WI38 (cell line): ENCODE results near the gene IREB2.

Source experiments
- H3K4me3 ChIP-seq: 2 replicates; pipeline ENCODE4 v1.5.1; 2011; ENCODE audit warnings: low read depth, mild to moderate bottlenecking, control low read depth, low read length
- TF ChIP-seq, protein P1 (sequence below): IDR thresholded peaks from 2 replicates; pipeline ENCODE4 v1.5.1; 2012; ENCODE audit warnings: low read depth, mild to moderate bottlenecking, control low read depth, low read length

The IREB2 gene

DNA sequence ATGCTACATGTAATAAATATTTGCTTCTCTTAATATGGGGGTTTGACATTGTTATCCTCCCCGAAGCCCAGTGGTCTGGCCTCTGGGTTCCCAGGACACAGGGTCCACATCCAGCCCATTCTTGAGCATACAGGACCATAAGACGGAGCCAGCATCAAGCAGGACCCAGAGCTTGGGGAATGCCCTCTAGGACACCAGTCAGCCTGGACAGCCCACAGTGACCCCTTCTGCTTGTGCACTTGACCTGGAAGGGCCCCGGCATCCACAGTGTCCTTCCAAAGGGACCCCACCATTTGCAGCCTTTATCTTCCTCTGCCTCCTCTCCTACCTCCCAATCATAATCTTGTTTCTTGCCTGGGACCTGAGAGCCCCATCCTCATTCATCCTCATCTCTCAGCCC lies 46.2 kb upstream of the IREB2 start:
- no peak overlapping the region for H3K4me3 ChIP-seq
- TF ChIP-seq, protein P1, sequence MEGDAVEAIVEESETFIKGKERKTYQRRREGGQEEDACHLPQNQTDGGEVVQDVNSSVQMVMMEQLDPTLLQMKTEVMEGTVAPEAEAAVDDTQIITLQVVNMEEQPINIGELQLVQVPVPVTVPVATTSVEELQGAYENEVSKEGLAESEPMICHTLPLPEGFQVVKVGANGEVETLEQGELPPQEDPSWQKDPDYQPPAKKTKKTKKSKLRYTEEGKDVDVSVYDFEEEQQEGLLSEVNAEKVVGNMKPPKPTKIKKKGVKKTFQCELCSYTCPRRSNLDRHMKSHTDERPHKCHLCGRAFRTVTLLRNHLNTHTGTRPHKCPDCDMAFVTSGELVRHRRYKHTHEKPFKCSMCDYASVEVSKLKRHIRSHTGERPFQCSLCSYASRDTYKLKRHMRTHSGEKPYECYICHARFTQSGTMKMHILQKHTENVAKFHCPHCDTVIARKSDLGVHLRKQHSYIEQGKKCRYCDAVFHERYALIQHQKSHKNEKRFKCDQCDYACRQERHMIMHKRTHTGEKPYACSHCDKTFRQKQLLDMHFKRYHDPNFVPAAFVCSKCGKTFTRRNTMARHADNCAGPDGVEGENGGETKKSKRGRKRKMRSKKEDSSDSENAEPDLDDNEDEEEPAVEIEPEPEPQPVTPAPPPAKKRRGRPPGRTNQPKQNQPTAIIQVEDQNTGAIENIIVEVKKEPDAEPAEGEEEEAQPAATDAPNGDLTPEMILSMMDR, result no peak

- H3K4me3 ChIP-seq, result no peak overlapping the region
- TF ChIP-seq, protein P1, result no peak
Observed at GRCh38 chr15:78392430-78392829, 45.6 kb upstream of the IREB2 start.

DNA sequence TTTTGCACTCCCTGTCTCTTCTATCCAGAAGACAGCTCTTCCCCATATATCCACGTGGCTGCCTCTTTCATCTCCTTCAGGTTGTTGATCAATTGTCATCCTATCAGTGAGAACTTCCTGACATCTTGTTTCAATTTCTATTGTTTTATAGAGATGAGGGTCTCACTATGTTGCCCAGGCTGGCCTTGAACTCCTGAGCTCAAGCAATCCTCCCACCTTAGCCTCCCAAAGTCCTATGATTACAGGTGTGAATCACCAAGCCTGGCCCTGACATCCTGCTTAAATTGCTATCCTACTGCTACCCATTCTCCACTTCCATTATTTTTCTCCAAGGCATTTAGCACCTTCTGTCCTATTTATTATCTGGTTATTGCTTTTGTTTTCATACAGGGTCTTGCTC lies 44.9 kb upstream of the IREB2 start:
- H3K4me3 ChIP-seq, result no peak overlapping the region
- TF ChIP-seq, protein P1, result no peak

GRCh38 chr15:78394026-78394425 lies 44.0 kb upstream of the IREB2 start:
- TF ChIP-seq, protein P1, result no peak
- H3K4me3 ChIP-seq, result no peak overlapping the region

DNA sequence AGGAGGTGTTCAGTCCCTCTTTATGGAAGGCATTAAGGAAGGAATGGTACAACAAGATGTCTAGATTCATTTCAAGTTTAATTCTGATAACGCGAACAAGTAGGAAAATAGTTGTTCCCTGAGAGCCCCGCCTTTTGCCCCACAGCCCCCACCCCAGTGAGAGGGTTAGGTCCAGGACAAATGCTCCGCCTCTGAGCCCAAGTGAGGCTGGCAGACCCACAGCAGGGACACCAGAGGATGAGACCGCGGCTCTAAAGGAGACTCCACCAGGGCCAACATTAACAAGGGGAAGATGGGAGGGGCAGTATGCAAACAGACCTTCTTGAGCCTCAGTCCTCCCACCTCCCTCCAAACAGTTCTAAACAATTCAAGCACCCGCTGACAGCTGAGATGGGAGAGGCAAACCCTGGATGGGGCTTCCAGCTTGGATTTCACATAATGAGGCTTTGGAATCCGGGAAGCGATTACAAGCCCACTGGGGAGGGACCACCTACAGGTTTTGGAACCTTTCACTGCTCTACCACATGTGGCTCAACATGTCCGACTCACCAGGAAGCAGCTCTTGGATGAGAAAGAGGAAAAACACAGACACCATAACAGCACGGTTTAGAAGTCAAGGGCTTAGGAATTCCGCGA lies 42.9 kb upstream of the IREB2 start:
- TF ChIP-seq, protein P1, result no peak
- H3K4me3 ChIP-seq, result no peak overlapping the region

DNA sequence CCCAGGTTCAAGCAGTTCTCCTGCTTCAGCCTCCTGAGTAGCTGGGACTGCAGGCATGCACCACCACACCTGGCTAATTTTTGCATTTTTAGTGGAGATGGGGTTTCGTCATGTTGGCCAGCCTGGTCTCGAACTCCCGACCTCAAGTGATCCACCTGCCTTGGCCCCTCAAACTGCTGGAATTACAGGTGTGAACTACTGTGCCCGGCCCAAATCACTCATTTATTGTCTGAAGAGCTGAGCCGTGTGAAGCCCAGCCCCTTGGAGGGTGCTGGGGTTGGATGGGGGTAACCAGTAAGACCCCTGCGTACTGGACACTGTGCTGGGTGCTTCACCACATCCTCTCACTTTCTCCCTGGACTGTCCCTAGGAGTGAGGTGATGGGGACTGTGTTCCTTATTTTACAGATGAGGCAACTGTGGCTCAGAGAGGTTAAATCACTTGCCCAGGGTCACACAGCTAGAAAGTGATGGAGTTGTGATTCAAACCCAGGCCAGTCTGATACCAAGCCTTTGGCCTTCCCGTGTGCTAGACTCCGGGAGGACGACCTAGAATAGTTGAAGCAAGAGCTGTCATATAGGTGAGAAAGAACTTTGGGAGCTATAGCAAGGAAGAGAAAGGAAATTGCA lies 41.7 kb upstream of the IREB2 start:
- TF ChIP-seq, protein P1, result no peak
- H3K4me3 ChIP-seq, result no peak overlapping the region

DNA sequence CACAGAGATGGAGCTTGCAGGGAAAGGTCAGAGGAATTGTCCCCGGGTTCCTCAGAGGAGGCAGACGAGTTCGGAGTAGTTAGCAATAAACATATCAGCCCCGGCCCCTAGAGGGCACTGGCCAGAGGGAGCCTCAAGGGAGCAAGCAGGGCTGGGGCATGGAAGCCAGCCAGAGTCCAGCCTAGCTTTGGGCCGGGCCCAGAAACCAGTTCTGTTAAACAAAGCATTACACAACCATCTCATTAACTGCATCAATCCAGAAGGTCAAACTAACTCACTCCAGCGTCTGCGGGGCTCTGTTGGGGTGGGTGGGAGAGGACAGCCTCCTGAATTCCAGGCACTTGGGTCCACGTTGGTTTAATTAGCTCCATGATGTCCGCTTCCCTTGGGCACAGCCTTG lies 41.0 kb upstream of the IREB2 start:
- H3K4me3 ChIP-seq, result no peak overlapping the region
- TF ChIP-seq, protein P1, result no peak
